NCI-H69 (cell line): ENCODE measurements around the gene SARM1.
A peak's percentile ranks its signal among the peaks of the same experiment; 100 is the strongest.
"Not testable (repeated sequence)": the region's sequence is repeated elsewhere in the genome, so short reads cannot be mapped to it uniquely, and the experiment has no call there.

Experiments used
- DNase-seq: peaks from one replicate; lab custom pipeline; 2025; lab: John Stamatoyannopoulos, UW

Gene SARM1

GRCh38 chr17:28425206-28425605 lies 53.7 kb downstream of the SARM1 start:
- DNase-seq = no peak

GRCh38 chr17:28426081-28426519 lies 54.6 kb downstream of the SARM1 start:
- DNase-seq = peak; percentile 64

GRCh38 chr17:28427371-28427770 lies 55.9 kb downstream of the SARM1 start:
- peak; percentile 97 for DNase-seq

- not testable (repeated sequence) for DNase-seq
Measured at GRCh38 chr17:28427982-28428381, 56.5 kb downstream of the SARM1 start.

GRCh38 chr17:28433721-28434120 lies 62.2 kb downstream of the SARM1 start:
- no peak for DNase-seq

- DNase-seq = not testable (repeated sequence)
Measured at GRCh38 chr17:28434326-28434725, 62.8 kb downstream of the SARM1 start.

- DNase-seq = no peak
Measured at GRCh38 chr17:28443901-28444638, 72.6 kb downstream of the SARM1 start.

- DNase-seq = peak; percentile 65
Measured at GRCh38 chr17:28446716-28447395, 75.4 kb downstream of the SARM1 start.

GRCh38 chr17:28447396-28447760 lies 75.9 kb downstream of the SARM1 start:
- DNase-seq = no peak

- no peak for DNase-seq
Measured at GRCh38 chr17:28449859-28450258, 78.4 kb downstream of the SARM1 start.
